HG03064 (cell line): ENCODE results near the gene MIA.
A peak's percentile ranks its signal among the peaks of the same experiment; 100 is the strongest.
"Not testable (repeated sequence)": the region's sequence is repeated elsewhere in the genome, so short reads cannot be mapped to it uniquely, and the experiment has no call there.

ENCODE experiments used
- ATAC-seq: cut with Tn5 transposase; IDR thresholded peaks from one replicate; pipeline ENCODE4 v1.9.1; 2021; ENCODE audit warnings: low read depth; ENCODE audit not compliant: unreplicated experiment

MIA gene

GRCh38 chr19:40777937-40778705 lies 2.8 kb downstream of the MIA start, which contains the start of gene RAB4B:
TSS of gene RAB4B (plus strand) at chr19:40778247. CDS start at chr19:40778376, 129 bp downstream.
- peak; percentile 47 for ATAC-seq

- ATAC-seq = no peak
Observed at GRCh38 chr19:40778706-40779284, 3.5 kb downstream of the MIA start.

DNA sequence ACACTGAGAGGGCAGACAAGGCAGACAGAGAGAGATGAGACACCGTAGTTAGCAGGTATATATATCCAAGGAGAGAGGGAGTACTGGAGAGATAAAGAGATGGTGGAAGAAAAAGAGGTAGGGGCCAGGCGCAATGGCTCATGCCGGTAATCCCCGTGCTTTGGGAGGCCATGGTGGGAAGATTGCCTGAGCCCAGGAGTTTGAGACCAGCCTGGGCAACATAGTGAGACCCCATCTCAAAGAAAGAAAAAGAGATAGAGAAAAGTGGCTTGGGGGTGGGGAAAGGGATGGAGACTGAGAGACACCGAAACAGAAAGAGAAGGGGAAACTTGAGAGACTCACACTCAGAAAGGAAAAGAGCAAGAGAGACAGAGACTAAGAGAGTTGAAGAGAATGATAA lies 5.3 kb downstream of the MIA start:
- no peak for ATAC-seq

- no peak for ATAC-seq
Observed at GRCh38 chr19:40781140-40781539, 5.8 kb downstream of the MIA start.

GRCh38 chr19:40783711-40784110 lies 8.4 kb downstream of the MIA start:
- ATAC-seq = no peak

DNA sequence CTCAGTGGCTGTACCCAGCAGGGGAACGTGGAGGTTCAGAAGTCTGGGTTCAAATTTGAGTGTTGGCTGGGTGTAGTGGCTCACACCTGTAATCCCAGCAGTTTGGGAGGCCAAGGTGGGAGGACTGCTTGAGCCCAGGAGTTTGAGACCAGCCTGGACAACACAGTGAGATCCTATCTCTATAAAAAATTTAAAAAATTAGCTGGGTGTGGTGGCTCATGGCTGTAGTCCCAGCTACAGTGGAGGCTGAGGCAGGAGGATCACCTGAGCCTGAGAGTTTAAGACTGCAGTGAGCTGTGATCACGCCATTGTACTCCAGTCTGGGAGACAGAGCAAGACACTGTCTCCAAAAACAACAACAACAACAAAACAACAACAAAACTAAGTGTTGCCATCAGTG lies 8.8 kb downstream of the MIA start:
- ATAC-seq = not testable (repeated sequence)

DNA sequence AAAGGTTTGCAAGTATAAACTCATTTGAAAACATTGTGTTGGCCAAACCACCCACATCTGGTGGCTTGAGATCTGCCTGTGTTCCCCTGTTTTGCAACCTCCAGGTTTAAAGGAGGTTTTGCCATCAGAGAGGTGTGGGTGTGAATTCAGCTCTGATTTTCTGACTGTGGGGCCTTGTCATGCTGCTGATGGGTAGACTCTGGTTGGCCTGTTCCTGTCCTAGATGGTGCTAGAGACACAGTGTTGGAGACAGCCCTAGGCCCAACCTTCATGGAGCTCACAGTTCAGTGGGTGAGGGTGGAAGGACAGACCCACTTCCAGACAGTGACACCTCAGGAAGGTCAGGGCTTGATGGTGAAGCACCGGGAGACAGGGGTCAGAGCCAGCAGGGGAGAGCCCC lies 10.2 kb downstream of the MIA start:
- no peak for ATAC-seq

GRCh38 chr19:40786060-40787037 lies 11.0 kb downstream of the MIA start:
- no peak for ATAC-seq

DNA sequence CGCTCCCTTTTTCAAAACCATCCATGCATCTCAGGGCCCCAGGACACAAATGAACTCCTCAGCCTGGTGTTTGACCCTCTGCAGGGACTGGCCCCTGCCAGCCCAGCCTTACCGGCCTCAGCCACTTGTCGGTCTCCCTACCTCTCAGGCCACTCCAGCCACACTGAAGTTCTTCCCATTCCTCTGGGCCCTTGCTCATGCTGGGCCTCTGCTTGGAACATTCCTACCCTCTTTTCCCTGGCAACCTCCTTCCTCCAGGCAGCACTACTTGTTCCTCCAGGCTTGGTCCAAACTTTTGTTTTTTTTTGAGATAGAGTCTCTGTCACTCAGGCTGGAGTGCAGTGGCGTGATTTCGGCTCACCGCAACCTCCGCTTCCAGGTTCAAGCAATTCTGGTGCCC lies 16.0 kb downstream of the MIA start:
- no peak for ATAC-seq

DNA sequence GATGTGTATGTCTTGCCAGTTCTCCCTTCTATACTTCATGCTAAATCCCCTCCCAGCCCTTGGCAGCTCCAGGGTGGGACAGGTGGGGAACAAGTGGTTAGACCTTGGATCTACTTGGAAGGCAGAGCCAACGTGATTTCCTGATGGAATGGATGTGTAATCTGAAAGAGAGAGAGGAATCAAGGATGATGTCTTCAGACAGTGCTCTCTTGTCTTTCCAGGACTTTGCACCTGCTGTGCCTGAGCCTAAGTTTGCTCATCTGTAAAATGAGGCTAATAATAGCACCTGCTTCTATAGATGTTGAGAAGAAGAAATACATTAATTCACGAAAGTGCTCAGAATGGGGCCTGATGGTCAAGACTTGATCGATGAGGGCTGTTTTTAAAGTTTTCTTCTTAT lies 16.7 kb downstream of the MIA start:
- no peak for ATAC-seq

DNA sequence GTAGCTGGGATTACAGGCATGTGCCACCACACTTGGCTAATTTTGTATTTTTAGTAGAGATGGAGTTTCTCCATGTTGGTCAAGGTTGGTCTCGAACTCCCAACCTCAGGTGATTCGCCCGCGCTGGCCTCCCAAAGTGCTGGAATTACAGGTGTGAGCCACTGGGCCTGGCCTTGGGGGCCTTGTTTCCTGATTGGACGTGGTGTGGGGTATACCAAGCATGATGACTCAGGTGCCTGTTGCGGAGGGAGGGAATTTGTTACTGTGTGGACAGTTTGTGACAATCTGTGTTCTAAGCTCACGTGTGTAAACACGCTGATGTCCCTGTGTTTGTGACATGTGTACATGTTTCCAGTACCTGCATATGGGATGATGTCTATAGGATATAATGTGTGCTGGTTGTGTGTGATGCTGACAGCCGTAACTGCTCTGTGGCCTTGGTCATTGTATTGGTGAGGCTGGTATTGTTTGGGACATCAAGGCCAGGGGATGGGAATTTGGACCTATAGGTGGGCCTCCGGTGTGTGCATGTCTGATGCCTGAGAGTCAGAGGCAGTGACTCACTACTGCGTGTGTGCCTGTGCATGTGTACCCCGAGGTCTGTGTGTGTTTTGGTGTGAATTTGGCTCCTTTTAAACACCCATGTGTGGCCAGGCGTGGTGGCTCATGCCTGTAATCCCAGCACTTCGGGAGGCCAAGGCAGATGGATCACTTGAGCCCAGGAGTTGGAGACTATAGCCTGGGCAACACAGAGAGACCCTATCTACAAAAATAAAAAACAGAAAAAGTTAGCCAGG lies 22.0 kb downstream of the MIA start:
- no peak for ATAC-seq

DNA sequence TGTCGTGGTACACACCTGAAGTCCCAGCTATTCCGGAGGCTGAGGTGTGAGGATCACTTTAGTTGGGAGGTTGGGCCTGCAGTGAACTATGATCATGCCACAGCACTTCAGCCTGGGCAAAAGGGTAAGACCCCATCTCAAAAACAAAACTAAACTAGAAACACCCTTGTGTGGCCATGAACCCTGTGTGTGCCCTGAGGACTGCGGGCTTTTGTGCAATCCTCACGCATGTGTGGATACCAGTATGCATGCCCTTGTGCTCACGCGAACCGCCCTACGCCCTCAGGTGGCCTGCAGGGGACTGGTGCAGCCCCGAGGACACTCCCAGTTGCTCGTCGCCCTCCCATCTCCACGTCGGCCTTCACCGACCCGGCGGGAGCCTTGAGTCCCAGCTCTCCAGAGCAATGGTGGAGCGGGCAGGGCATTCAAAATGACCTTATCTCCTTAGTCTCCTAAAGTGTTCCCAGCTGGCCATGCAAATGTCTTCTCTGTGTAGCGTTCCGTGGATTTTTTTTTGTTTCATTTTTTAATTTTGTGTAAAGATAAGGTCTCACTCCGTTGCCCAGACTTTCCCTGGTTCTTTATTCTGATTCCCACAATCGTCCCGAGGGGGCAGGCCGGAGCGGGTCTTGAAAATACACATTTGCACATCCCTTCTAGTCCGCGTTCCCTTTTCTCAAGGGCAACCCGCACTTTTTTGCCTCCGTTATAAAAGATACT lies 22.8 kb downstream of the MIA start:
- ATAC-seq = no peak

DNA sequence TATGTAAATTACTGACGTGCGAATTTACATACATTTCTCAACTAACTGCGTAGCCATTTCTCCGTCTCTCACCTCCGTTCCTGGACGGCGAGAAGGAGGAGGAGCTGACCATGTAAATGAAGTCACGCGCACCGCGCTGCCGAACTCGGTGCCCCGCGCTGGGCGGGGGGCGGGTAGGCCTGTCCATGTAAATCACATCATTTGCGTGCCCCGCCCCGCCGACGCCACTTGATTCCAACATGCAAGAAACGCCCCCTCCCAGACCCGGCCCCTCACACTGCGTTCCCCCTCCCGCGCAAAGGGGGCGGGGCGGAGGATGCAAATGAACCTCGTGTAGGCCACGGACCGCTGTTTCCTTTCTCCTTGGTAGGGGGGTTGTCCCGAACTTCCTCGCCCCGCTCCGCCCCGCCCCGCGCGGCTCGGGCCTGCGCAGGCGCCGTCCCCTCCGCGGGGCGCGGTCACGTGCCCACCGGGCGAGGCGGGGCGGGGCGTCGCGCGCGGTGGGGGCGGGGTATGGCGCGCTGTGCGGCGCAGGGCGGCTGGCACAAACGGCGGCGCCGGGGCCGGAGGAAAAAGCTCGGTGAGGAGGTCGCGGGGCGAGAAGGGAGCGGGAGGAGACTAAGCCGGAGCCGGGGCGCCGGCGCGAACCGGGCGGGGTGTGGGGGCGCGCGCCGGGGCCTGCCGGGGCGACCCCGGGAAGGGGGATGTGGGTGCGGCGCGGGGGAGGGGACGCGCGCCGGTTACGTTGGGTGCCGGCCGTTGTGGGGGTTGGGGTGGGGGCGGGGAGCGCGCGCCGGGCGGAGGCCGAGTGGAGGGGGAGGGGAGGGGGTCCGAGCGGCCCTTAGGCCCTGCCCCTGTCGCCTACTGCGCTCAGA lies 23.6 kb downstream of the MIA start, which contains the start of gene EGLN2:
Gene EGLN2 (plus strand): TSS at position 509 of the 875 bp plus-strand sequence. CDS start 1,382 bp downstream, outside the sequence.
- ATAC-seq = peak; percentile 63

- no peak for ATAC-seq
Observed at GRCh38 chr19:40799558-40800338, 24.4 kb downstream of the MIA start.

DNA sequence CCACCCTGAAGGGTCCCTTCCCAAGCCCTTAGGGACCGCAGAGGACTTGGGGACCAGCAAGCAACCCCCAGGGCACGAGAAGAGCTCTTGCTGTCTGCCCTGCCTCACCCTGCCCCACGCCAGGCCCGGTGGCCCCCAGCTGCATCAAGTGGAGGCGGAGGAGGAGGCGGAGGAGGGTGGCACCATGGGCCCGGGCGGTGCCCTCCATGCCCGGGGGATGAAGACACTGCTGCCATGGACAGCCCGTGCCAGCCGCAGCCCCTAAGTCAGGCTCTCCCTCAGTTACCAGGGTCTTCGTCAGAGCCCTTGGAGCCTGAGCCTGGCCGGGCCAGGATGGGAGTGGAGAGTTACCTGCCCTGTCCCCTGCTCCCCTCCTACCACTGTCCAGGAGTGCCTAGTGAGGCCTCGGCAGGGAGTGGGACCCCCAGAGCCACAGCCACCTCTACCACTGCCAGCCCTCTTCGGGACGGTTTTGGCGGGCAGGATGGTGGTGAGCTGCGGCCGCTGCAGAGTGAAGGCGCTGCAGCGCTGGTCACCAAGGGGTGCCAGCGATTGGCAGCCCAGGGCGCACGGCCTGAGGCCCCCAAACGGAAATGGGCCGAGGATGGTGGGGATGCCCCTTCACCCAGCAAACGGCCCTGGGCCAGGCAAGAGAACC lies 25.1 kb downstream of the MIA start:
- ATAC-seq = no peak

- no peak for ATAC-seq
Observed at GRCh38 chr19:40800997-40801377, 25.7 kb downstream of the MIA start.
